HEK293 (cell line): ENCODE results near the gene HNRNPC.

ENCODE experiments used
- CTCF ChIP-seq: fragments of 450-650 bp; formaldehyde crosslinking; IDR thresholded peaks from 2 replicates; pipeline ENCODE4 v1.5.1; 2016; ENCODE audit warnings: missing biosample characterization, missing genetic modification characterization
- PBX3 ChIP-seq: sonication (generic); formaldehyde crosslinking; IDR thresholded peaks from 2 replicates; pipeline ENCODE4 v1.8.1; 2022; ENCODE audit warnings: mild to moderate bottlenecking, moderate library complexity, missing genetic modification reagents
- REPIN1 ChIP-seq: fragments of 450-650 bp; formaldehyde crosslinking; IDR thresholded peaks from 2 replicates; pipeline ENCODE4 v1.5.1; 2017; ENCODE audit warnings: missing biosample characterization, missing genetic modification characterization, low read depth
- ZNF175 ChIP-seq: fragments of 450-650 bp; formaldehyde crosslinking; IDR thresholded peaks from 2 replicates; pipeline ENCODE4 v1.5.1; 2016; ENCODE audit warnings: missing biosample characterization, missing genetic modification characterization
- ZNF600 ChIP-seq: fragments of 450-650 bp; formaldehyde crosslinking; IDR thresholded peaks from 2 replicates; pipeline ENCODE4 v1.5.1; 2016; ENCODE audit warnings: missing biosample characterization, missing genetic modification characterization
- ZNF701 ChIP-seq: fragments of 450-650 bp; formaldehyde crosslinking; IDR thresholded peaks from 2 replicates; pipeline ENCODE4 v1.5.1; 2016; ENCODE audit warnings: missing biosample characterization, missing genetic modification characterization

GRCh38 chr14:21227150-21227549, 42.1 kb downstream of the HNRNPC start:
- TF ChIP-seq CTCF (tag by site-specific recombination) (no peak), ZNF600 (tag by site-specific recombination) (no peak), PBX3 (CRISPR knock-in tag) (no peak), ZNF701 (no peak), REPIN1 (no peak), ZNF175 (tag by site-specific recombination) (no peak)
